ENCODE results near the gene CD59. TPM values are rescaled to one million over a fixed set of nuclear protein-coding genes. Genes with fewer than 3 reads are reported as not detected.

CD59 gene
- total and polyA plus RNA-seq, 2 of the 4 experiments (the other 2 are of a cell fraction) = 765 to 1,140 TPM

- H4K5ac ChIP-seq (ENCODE audit: low read depth, low read length) = no peak overlapping the region
- dilution Hi-C loops (cut with HindIII; ENCODE audit: low sequenced_read_pairs, unreplicated experiment) = no loop called here
- no peak overlapping the region for H3K4me3 ChIP-seq (ENCODE audit: insufficient read depth, low read depth, low read length)
- no peak overlapping the region for H2BK15ac ChIP-seq (ENCODE audit: low read depth, low read length)
- no peak overlapping the region for H3K9ac ChIP-seq (ENCODE audit: low read depth, low read length)
- H3K4ac ChIP-seq (ENCODE audit: low read depth, low read length) = no peak overlapping the region
- H3K9me3 ChIP-seq (ENCODE audit: control insufficient read depth, insufficient read depth, low read length) = no peaks in the 10 kb centered on the region
- no peaks in the 10 kb centered on the region for H4K20me1 ChIP-seq (ENCODE audit: insufficient read depth, low read length)
- TF ChIP-seq MAFK (IDR thresholded peaks at IDR 0.05; ENCODE audit: low read depth, low read length) (no peak), SMC3 (IDR thresholded peaks at IDR 0.05; ENCODE audit: low read depth, low read length) (no peak), FOS (IDR thresholded peaks at IDR 0.05; ENCODE audit: low read depth, low read length) (no peak), NFE2L2 (IDR thresholded peaks at IDR 0.05; ENCODE audit: low read depth, low read length) (no peak), POLR2A (IDR thresholded peaks at IDR 0.05; ENCODE audit: low read depth, low read length) (no peak), MAZ (IDR thresholded peaks at IDR 0.05; ENCODE audit: borderline replicate concordance, low read depth, low read length) (no peak), CEBPB (IDR thresholded peaks at IDR 0.05; ENCODE audit: low read depth, low read length) (no peak), RCOR1 (IDR thresholded peaks at IDR 0.05; ENCODE audit: insufficient replicate concordance, low read length) (no peak), BHLHE40 (IDR thresholded peaks at IDR 0.05; ENCODE audit: low read depth, low read length) (no peak), CTCF (conservative IDR thresholded peaks at IDR 0.05; ENCODE audit: low read depth, low read length) (no peak), RFX5 (IDR thresholded peaks at IDR 0.05; ENCODE audit: low read depth, low read length) (no peak), MXI1 (IDR thresholded peaks at IDR 0.05; ENCODE audit: borderline replicate concordance, low read depth, low read length) (no peak), CHD1 (IDR thresholded peaks at IDR 0.05; ENCODE audit: low read depth, low read length) (no peak), RAD21 (IDR thresholded peaks at IDR 0.05; ENCODE audit: low read length) (no peak)
- TF ChIP-seq, protein P1, sequence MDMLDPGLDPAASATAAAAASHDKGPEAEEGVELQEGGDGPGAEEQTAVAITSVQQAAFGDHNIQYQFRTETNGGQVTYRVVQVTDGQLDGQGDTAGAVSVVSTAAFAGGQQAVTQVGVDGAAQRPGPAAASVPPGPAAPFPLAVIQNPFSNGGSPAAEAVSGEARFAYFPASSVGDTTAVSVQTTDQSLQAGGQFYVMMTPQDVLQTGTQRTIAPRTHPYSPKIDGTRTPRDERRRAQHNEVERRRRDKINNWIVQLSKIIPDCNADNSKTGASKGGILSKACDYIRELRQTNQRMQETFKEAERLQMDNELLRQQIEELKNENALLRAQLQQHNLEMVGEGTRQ (IDR thresholded peaks at IDR 0.05; ENCODE audit: low read depth, low read length) = no peak
- TF ChIP-seq, protein P2, sequence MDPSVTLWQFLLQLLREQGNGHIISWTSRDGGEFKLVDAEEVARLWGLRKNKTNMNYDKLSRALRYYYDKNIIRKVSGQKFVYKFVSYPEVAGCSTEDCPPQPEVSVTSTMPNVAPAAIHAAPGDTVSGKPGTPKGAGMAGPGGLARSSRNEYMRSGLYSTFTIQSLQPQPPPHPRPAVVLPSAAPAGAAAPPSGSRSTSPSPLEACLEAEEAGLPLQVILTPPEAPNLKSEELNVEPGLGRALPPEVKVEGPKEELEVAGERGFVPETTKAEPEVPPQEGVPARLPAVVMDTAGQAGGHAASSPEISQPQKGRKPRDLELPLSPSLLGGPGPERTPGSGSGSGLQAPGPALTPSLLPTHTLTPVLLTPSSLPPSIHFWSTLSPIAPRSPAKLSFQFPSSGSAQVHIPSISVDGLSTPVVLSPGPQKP (IDR thresholded peaks at IDR 0.05; ENCODE audit: borderline replicate concordance, low read depth, low read length) = no peak
- H3K14ac ChIP-seq (replicated peaks; ENCODE audit: low read depth, low read length) = no peak overlapping the region
- H2BK120ac ChIP-seq (ENCODE audit: low read depth, low read length) = no peak overlapping the region
- no peak overlapping the region for H3K23ac ChIP-seq (ENCODE audit: low read depth, low read length)
- H3K4me1 ChIP-seq (ENCODE audit: control insufficient read depth, insufficient read depth, low read length) = peaks cover 3% of the 10 kb centered on the region
- H2BK20ac ChIP-seq (ENCODE audit: low read depth, low read length) = no peak overlapping the region
- CTCF ChIA-PET = no interaction called here
- in situ Hi-C loops (cut with MboI; ENCODE audit: low sequenced_read_pairs) = no loop called here
- no peaks in the 10 kb centered on the region for H3K27me3 ChIP-seq (ENCODE audit: control insufficient read depth, insufficient read depth, low read length)
- POLR2A ChIA-PET (ENCODE audit: unreplicated experiment) = no interaction called here
- H3K18ac ChIP-seq (ENCODE audit: low read depth, low read length) = no peak overlapping the region
- H4K91ac ChIP-seq (ENCODE audit: insufficient read depth, low read depth, low read length) = no peak overlapping the region
- H2AK5ac ChIP-seq (ENCODE audit: low read depth, low read length) = no peak overlapping the region
- H3K79me1 ChIP-seq (ENCODE audit: low read depth in 1 of 2, low read length in 2 of 2) = no peaks in the 10 kb centered on the region
- no peak overlapping the region for H4K8ac ChIP-seq (ENCODE audit: low read depth in 2 of 2, low read length in 2 of 2)
- H3K27ac ChIP-seq (ENCODE audit: insufficient read depth, low read length) = no peak overlapping the region
- no TSS peak for BruUV-seq (replicated peaks)
- ATAC-seq (ENCODE audit: low read depth) (no peak), DNase-seq (no peak)
- 90% methylated on average over 2 of the region's 6 CpGs; no CpG with 5 or more reads in 1 of the 2 experiments for WGBS, 2 experiments (ENCODE audit: extremely low coverage in 2 of 2, insufficient read length in 1 of 2)
- intact Hi-C loops (cut with micrococcal nuclease) = no loop called here
- H3K56ac ChIP-seq (ENCODE audit: extremely low read depth, insufficient read depth, low read length) = no peak overlapping the region
- no peaks in the 10 kb centered on the region for H3K36me3 ChIP-seq (ENCODE audit: control insufficient read depth, insufficient read depth, low read length)
- H3K9me1 ChIP-seq (ENCODE audit: insufficient read depth, low read length) = peaks cover 2% of the 10 kb centered on the region; the same call in 1 of the 2 replicates
- no peak overlapping the region for H3K4me2 ChIP-seq (ENCODE audit: low read depth, low read length)
- H2AFZ ChIP-seq (replicated peaks; ENCODE audit: low read length, poor library complexity) = no peak overlapping the region
- no peak overlapping the region for H2AK9ac ChIP-seq (replicated peaks; ENCODE audit: low read depth, low read length, poor library complexity)
- no peak overlapping the region for H2BK5ac ChIP-seq (ENCODE audit: low read depth, low read length, poor library complexity, severe bottlenecking)
These were observed 81.6 kb downstream of the CD59 start for GRCh38 chr11:33654594-33654993.
